GM13976 (cell line): Measurements from ENCODE around the gene SGCD.

Experiments used
- DNase-seq: peaks from one replicate; pipeline ENCODE4 v3.0.0; 2012; ENCODE audit warnings: low spot score
- CTCF ChIP-seq: IDR thresholded peaks from 2 replicates; pipeline ENCODE4 v1.5.1; 2012; ENCODE audit warnings: borderline replicate concordance, mild to moderate bottlenecking; ENCODE audit not compliant: insufficient read depth; ENCODE audit errors: extremely low read depth, missing control alignments, control extremely low read depth
- in situ Hi-C: fragments of 300-500 bp; cut with MboI; formaldehyde crosslinking; loops from one replicate; pipeline ENCODE4 v1.12.0; 2022; ENCODE audit warnings: low sequenced_read_pairs, mixed read lengths, inconsistent platforms; ENCODE audit not compliant: unreplicated experiment

Gene SGCD

DNA sequence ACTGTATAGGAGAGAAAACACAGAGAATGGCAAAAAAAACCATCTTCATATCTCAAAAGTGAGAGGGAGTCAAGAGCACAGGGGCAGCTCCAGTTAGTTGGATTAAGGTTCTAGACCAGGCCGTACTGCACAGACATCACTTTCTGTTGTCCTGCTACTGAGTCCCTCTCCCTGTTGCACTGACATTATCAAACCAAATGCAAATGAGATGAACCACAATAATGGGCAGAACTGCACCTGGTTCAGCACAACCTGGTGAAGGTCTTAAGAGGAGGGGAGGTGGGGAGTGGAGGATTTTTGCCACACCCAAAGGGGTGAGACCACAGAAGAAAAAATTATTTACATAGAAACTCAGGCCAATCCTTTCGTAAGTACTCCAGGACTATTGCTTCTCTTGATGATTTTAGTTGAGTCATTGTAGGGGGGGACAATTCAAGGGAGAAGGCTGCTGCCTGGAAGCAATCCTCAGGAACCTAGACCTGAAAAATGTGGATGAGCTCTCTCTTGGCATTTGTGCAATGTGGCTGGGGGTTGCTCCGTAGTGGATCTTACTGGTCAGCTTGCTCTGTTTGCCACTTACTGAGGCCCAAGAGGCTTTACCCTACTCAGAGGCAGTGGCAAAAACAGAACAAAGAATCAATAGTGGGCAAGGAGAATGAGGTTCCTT is 428.6 kb downstream of the SGCD start:
- TF ChIP-seq CTCF: no peak
- no peak for DNase-seq
- in situ Hi-C loops: no loop called here

GRCh38 chr5:156758011-156758791 is 431.2 kb downstream of the SGCD start:
- no peak for TF ChIP-seq CTCF
- DNase-seq: no peak
- in situ Hi-C loops: no loop called here

DNA sequence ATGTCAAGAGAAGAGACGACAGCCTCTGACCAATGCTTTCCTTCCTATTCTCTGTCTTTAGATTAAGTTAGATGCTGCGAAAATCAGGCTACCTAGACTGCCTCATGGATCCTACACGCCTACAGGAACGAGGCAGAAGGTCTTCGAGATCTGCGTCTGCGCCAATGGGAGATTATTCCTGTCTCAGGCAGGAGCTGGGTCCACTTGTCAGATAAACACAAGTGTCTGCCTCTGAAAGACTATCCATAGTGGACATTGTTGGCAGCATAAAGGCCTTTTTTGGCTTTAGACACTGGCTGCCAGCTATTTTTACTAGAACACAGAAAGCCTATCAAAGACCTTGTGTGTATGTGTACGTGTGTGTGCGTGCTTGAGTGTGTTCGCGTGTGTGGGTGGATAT is 432.2 kb downstream of the SGCD start:
- in situ Hi-C loops: no loop called here
- DNase-seq: no peak
- no peak for TF ChIP-seq CTCF

- in situ Hi-C loops: no loop called here
- no peak for DNase-seq
- no peak for TF ChIP-seq CTCF
These were observed 435.8 kb downstream of the SGCD start for GRCh38 chr5:156762771-156763170.

DNA sequence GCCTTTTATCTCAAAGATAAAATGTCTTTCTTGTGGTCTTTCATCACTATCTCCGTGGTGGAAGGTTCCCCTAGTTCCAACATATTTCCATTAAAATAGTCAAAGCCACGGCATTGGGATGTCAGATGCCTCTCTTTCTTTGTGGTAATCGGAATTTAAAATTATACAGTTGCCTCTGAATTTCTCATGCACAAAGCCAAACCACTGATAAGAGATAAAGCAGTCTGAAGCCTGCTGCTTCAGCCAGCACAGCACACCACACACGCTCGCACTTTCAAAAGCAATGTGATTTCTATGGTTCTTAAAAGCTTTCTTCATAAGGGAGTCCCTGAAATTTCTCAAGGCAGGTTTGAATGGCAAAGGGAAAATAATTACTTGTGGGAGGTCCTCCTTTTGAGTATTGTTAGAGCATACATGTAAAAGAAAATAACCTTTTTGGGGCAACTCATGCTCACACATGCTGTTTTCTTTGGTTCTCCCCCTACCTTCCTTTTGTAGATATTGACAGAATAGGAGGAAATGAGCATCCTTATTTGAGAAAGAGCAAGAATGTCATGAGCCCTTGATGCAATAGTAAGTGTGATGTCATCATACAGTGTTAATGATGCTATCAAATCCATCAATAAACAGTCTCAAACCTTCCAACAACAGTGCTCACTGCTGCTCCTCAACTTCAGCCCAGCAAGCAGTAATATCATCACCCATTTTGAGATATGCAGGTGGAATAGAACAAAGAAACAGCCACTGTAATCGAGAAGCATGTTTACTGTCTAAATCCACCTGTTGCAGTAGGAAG is 437.4 kb downstream of the SGCD start:
- in situ Hi-C loops: no loop called here
- no peak for TF ChIP-seq CTCF
- DNase-seq: no peak

GRCh38 chr5:156774273-156774672 is 447.3 kb downstream of the SGCD start:
- in situ Hi-C loops: no loop called here
- no peak for TF ChIP-seq CTCF
- DNase-seq: no peak
